MCF 10A (cell line): ENCODE results near the gene ZBED4. TPM values are rescaled to one million over a fixed set of nuclear protein-coding genes. Genes with fewer than 3 reads are reported as not detected.

Experiments used
- BruUV-seq: library from RNA; stranded (reverse); fragments of 400-500 nt; replicated peaks from 2 replicates; lab custom pipeline; 2021; lab: Mats Ljungman, UMichigan
- CTCF ChIA-PET: fragments of 300-600 bp; sonication (Branson Sonifier 250); formaldehyde crosslinking; extraction: SDS; loops from one replicate; lab custom pipeline; 2021; ENCODE audit warnings: antibody characterized with exemption, inconsistent platforms; lab: Yijun Ruan, JAX
- POLR2A ChIA-PET: fragments of 300-600, 350-650 bp; sonication (Branson Sonifier 250); formaldehyde crosslinking; extraction: SDS; loops from one replicate; lab custom pipeline; 2020; ENCODE audit warnings: antibody characterized with exemption, inconsistent platforms; lab: Yijun Ruan, JAX
- DNase-seq: peaks from one replicate; pipeline ENCODE4 v3.0.0-alpha.2; 2018; ENCODE audit not compliant: unreplicated experiment
- H3K27ac Mint-ChIP-seq: one replicate; pipeline ENCODE4 v1.8.0; 2022; ENCODE audit warnings: mild to moderate bottlenecking, low read depth, mixed read lengths; ENCODE audit not compliant: unreplicated experiment
- H3K27me3 Mint-ChIP-seq: one replicate; pipeline ENCODE4 v1.8.0; 2022; ENCODE audit warnings: mixed read lengths; ENCODE audit not compliant: insufficient read depth, unreplicated experiment
- H3K36me3 Mint-ChIP-seq: one replicate; pipeline ENCODE4 v1.8.0; 2022; ENCODE audit warnings: mild to moderate bottlenecking, moderate library complexity, mixed read lengths; ENCODE audit not compliant: insufficient read depth, unreplicated experiment
- H3K4me1 Mint-ChIP-seq: one replicate; pipeline ENCODE4 v1.8.0; 2022; ENCODE audit warnings: mixed read lengths; ENCODE audit not compliant: insufficient read depth, unreplicated experiment
- H3K4me3 Mint-ChIP-seq: one replicate; pipeline ENCODE4 v1.8.0; 2022; ENCODE audit warnings: mild to moderate bottlenecking, moderate library complexity, mixed read lengths; ENCODE audit not compliant: unreplicated experiment
- H3K9me3 Mint-ChIP-seq: one replicate; pipeline ENCODE4 v1.8.0; 2022; ENCODE audit warnings: mixed read lengths; ENCODE audit not compliant: unreplicated experiment
- intact Hi-C: fragments of 100-400 bp; cut with micrococcal nuclease; formaldehyde crosslinking; loops from 2 replicates; pipeline ENCODE4 v1.14.1; 2022
- total RNA-seq: library from RNA; stranded (reverse); gene quantifications from 2 replicates; pipeline ENCODE4 v1.2.3, GENCODE V29; 2022
- TF ChIP-seq, protein P1 (sequence below): fragments of 200-600 bp; IDR thresholded peaks from one replicate; pipeline ENCODE4 v1.8.0; 2022; ENCODE audit warnings: antibody characterized with exemption, mild to moderate bottlenecking; ENCODE audit not compliant: unreplicated experiment

The ZBED4 gene
- total RNA-seq, 1 experiment from 2014 or later, result 16.4 TPM

DNA sequence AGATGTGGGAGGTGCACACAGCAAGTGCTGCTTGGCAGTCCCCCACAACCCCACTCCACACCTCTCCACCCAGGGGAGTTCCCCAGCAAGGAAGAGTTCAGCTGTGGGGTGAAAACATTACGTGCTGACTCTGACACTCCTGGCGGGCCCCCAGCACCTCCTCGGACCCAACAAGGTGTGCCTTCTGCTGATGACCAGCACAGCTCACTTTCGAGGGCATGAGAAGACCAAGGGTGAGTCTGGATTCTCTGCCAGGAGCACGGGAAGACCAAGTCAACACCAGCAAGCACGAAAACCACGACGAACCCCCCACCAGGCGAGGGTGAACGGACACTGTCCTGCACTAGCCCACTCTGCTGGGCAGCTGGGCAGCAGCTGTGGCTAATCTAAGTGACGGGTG, 63.2 kb downstream of the ZBED4 start:
- Mint-ChIP-seq H3K27ac (no peak overlapping the region), H3K4me3 (peak overlapping the region; percentile 74), H3K36me3 (peaks cover 18% of the 10 kb centered on the region), H3K27me3 (no peaks in the 10 kb centered on the region), H3K4me1 (no peaks in the 10 kb centered on the region), H3K9me3 (no peaks in the 10 kb centered on the region)
- intact Hi-C loops, result loop anchor here (10.0 kb wide), 1 partner anchor 62 kb away; the partner anchor contains the start of gene ZBED4
- TF ChIP-seq, protein P1, sequence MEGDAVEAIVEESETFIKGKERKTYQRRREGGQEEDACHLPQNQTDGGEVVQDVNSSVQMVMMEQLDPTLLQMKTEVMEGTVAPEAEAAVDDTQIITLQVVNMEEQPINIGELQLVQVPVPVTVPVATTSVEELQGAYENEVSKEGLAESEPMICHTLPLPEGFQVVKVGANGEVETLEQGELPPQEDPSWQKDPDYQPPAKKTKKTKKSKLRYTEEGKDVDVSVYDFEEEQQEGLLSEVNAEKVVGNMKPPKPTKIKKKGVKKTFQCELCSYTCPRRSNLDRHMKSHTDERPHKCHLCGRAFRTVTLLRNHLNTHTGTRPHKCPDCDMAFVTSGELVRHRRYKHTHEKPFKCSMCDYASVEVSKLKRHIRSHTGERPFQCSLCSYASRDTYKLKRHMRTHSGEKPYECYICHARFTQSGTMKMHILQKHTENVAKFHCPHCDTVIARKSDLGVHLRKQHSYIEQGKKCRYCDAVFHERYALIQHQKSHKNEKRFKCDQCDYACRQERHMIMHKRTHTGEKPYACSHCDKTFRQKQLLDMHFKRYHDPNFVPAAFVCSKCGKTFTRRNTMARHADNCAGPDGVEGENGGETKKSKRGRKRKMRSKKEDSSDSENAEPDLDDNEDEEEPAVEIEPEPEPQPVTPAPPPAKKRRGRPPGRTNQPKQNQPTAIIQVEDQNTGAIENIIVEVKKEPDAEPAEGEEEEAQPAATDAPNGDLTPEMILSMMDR, result no peak
- BruUV-seq, result no TSS peak
- ChIA-PET CTCF (interaction anchor here (0.6 kb wide), 1 partner anchor 17 kb away, joined by 3 read pairs; no protein-coding TSS in a partner anchor), POLR2A (interaction anchor here (0.6 to 2.6 kb wide), 3 partner anchors 44 to 62 kb away, joined by 3 to 8 read pairs (median 4); partner anchors contain the start of gene PIM3)
- DNase-seq, result no peak

DNA sequence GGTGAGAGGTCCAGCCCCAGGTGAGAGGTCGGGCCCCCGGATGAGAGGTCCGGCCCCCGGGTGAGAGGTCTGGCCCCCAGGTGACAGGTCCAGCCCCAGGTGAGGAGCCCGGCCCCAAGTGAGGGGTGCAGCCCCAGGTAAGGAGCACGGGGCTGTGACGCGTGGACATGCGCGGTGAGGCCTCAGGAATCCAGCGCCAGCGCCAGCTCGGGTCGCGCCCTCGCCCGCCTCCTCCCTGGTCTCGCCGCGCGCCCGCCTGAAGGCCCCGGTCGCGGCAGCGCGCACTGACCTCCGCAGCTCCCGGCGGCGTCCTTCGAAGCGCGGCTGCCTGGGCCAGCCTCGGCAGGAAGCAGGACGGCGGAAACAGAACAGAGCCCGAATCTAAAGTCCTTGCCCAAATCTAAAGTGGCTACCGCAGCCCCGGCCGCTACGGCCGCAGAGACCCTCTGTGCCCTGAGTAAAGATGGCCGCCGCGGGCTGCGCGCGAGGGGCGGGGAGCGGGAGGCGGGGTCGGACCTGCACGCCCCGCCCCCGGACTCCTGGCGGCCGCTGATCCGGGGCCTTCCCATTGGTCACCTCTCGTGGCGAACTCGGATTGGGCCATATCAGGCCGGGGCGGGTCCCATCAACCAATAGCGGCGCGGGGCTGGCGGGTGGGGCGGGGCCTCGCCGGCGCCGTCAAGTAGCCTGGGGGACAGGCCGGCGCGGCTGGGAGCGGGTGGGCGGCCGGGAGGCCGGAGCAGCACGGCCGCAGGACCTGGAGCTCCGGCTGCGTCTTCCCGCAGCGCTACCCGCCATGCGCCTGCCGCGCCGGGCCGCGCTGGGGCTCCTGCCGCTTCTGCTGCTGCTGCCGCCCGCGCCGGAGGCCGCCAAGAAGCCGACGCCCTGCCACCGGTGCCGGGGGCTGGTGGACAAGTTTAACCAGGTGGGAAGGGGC, 64.6 kb downstream of the ZBED4 start, which contains the start of the genes ALG12 and CRELD2:
Gene ALG12 (minus strand): TSS at position 465 of the 937 bp plus-strand sequence. CDS start 4,673 bp downstream, outside the sequence.
Gene CRELD2 (plus strand): TSS at position 661 of the 937 bp plus-strand sequence. CDS start 136 bp downstream, at position 797.
- H3K27ac Mint-ChIP-seq, result peak within 1 kb of the TSS; percentile 83

DNA sequence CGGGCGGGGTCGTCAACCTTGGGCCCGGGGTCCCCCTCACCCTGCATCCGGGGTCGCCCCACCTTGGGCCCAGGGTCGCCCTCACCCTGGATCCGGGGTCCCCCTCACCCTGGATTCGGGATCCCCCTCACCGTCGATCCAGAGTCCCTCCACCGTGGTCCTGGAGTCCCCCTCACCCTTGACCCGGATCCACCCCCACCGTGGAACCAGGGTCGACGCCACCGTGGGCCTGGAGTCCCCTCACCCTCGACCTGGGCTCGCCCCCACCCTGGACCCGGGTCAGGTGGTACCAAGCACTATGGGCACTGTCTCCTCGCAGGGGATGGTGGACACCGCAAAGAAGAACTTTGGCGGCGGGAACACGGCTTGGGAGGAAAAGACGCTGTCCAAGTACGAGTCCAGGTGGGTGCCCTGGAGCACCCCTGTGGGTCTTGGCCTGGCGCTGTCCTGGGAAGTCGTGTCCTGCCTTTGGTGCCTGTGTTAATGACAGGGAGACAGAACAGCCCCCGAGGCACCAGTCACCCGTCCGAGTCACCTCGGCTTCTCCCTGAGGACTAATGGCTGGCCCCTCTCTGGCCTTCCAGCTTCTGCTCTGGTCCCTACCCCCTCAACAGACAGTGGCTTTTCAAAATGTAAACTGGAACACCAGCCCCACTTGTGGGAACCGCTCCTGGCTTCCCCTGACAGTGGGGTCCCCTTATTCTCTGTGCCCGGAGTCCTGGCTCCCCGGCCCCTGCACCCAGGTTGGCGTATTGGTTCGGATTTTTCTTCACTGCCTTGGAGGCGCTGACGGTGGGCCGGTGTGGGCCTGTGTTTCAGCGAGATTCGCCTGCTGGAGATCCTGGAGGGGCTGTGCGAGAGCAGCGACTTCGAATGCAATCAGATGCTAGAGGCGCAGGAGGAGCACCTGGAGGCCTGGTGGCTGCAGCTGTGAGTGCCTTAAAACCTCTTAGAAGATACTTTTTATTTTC, 65.6 kb downstream of the ZBED4 start:
- intact Hi-C loops, result loop anchor here (1.0 to 10.0 kb wide), 2 partner anchors 64 to 152 kb away; partner anchors contain the start of gene ZBED4
- TF ChIP-seq, protein P1, result no peak
- no peak for DNase-seq
- Mint-ChIP-seq H3K9me3 (no peaks in the 10 kb centered on the region), H3K4me1 (no peaks in the 10 kb centered on the region), H3K36me3 (no peaks in the 10 kb centered on the region), H3K27ac (no peak overlapping the region), H3K4me3 (peak overlapping the region; percentile 74), H3K27me3 (no peaks in the 10 kb centered on the region)
- no TSS peak for BruUV-seq
- CTCF ChIA-PET, result interaction anchor here (0.8 to 1.6 kb wide), 2 partner anchors 108 to 111 kb away, joined by 6 to 8 read pairs; no protein-coding TSS in a partner anchor
- POLR2A ChIA-PET, result interaction anchor here (0.7 to 2.6 kb wide), 4 partner anchors 8 to 109 kb away, joined by 3 to 8 read pairs (median 4); no protein-coding TSS in a partner anchor

More for the DNA sequence above, 64.6 kb downstream of the ZBED4 start, which contains the start of the genes ALG12 and CRELD2:
- Mint-ChIP-seq H3K27me3 (no peaks in the 10 kb centered on the region), H3K9me3 (no peaks in the 10 kb centered on the region), H3K4me1 (no peaks in the 10 kb centered on the region), H3K36me3 (peaks cover 7% of the 10 kb centered on the region), H3K4me3 (peak within 1 kb of the TSS; percentile 74)
- ChIA-PET CTCF (no interaction called here), POLR2A (interaction anchor here (0.7 to 2.6 kb wide), 12 partner anchors 9 to 921 kb away, joined by 3 to 9 read pairs (median 4); no protein-coding TSS in a partner anchor)
- TF ChIP-seq, protein P1, result no peak
- intact Hi-C loops, result loop anchor here (1.0 to 10.0 kb wide), 2 partner anchors 63 to 151 kb away; partner anchors contain the start of gene ZBED4
- peak; percentile 96 for DNase-seq
- BruUV-seq, result no TSS peak
